Suprapubic skin (tissue), 4 donors: ENCODE measurements around the gene OSBPL8. TPM values are rescaled to one million over a fixed set of nuclear protein-coding genes. Genes with fewer than 3 reads are reported as not detected.

Experiments used
- DNase-seq, 2 donors: peaks; one replicate each; pipeline ENCODE4 v3.0.0-alpha.2; 2019; ENCODE audit warnings: low spot score in 2 of 2
- H3K27ac ChIP-seq: fragments of 200-600 bp; sonication (generic); one replicate; pipeline ENCODE4 v1.5.1; 2019
- H3K27me3 ChIP-seq: fragments of 200-600 bp; sonication (generic); one replicate; pipeline ENCODE4 v1.5.1; 2019
- H3K36me3 ChIP-seq: fragments of 200-600 bp; sonication (generic); one replicate; pipeline ENCODE4 v1.5.1; 2019
- H3K4me1 ChIP-seq: fragments of 200-600 bp; sonication (generic); one replicate; pipeline ENCODE4 v1.5.1; 2019
- H3K4me3 ChIP-seq: fragments of 200-600 bp; sonication (generic); one replicate; pipeline ENCODE4 v1.5.1; 2019; ENCODE audit warnings: mild to moderate bottlenecking
- H3K9me3 ChIP-seq: fragments of 200-600 bp; sonication (generic); one replicate; pipeline ENCODE4 v1.5.1; 2019
- CTCF ChIP-seq, 2 donors: fragments of 200-600 bp in 1 of 2; fragments of 450-650 bp in 1 of 2; sonication (generic) in 1 of 2; IDR thresholded peaks; one replicate each; pipeline ENCODE4 v1.5.1; 2016 to 2019; ENCODE audit warnings: antibody characterized with exemption in 2 of 2, mild to moderate bottlenecking in 1 of 2, moderate library complexity in 1 of 2
- EP300 ChIP-seq: sonication (generic); formaldehyde crosslinking; IDR thresholded peaks from one replicate; pipeline ENCODE4 v1.6.1; 2017; ENCODE audit warnings: antibody characterized with exemption
- POLR2A ChIP-seq, 2 donors: fragments of 450-650 bp; IDR thresholded peaks; one replicate each; pipeline ENCODE4 v1.6.1; 2017; ENCODE audit warnings: antibody characterized with exemption in 2 of 2, mild to moderate bottlenecking in 2 of 2, moderate library complexity in 2 of 2
- POLR2AphosphoS5 ChIP-seq, 3 donors: sonication (generic); formaldehyde crosslinking; IDR thresholded peaks; one replicate each; pipeline ENCODE4 v1.6.1; 2017; ENCODE audit warnings: antibody characterized with exemption in 3 of 3
- WGBS: methylation state at CpG from one replicate; pipeline ENCODE4 v1.1.5; 2018; 5-methylcytosine and 5-hydroxymethylcytosine counted together
- total RNA-seq, 4 donors: library from RNA; depleted of rRNA; stranded (reverse); fragments of >200 nt; gene quantifications; one replicate each; pipeline ENCODE4 v1.1.0, GENCODE V29; 2016

Gene OSBPL8
- total RNA-seq, 4 donors from 2014 or later = 73.1 to 116 (median 87.4) TPM

- H3K4me1 ChIP-seq = peaks cover 26% of the 10 kb centered on the region
Observed at GRCh38 chr12:76549131-76549530, 10.4 kb downstream of the OSBPL8 start.

GRCh38 chr12:76548222-76548837, 11.2 kb downstream of the OSBPL8 start:
- Histone ChIP-seq H3K4me3 (no peak overlapping the region), H3K36me3 (no peaks in the 10 kb centered on the region), H3K27ac (no peak overlapping the region), H3K27me3 (no peaks in the 10 kb centered on the region), H3K4me1 (peaks cover 29% of the 10 kb centered on the region), H3K9me3 (no peaks in the 10 kb centered on the region)
- TF ChIP-seq CTCF (IDR thresholded peaks at IDR 0.05) (no peak), POLR2A (IDR thresholded peaks at IDR 0.05) (no peak), POLR2AphosphoS5 (IDR thresholded peaks at IDR 0.05) (no peak), EP300 (no peak)
- no peak for DNase-seq
- 74% methylated on average over 3 of the region's 3 CpGs for WGBS

More at GRCh38 chr12:76549131-76549530, 10.4 kb downstream of the OSBPL8 start:
- Histone ChIP-seq H3K9me3 (no peaks in the 10 kb centered on the region), H3K36me3 (no peaks in the 10 kb centered on the region), H3K27me3 (no peaks in the 10 kb centered on the region), H3K27ac (no peak overlapping the region), H3K4me3 (no peak overlapping the region)
- 80% methylated on average over 4 of the region's 4 CpGs for WGBS
- TF ChIP-seq CTCF (IDR thresholded peaks at IDR 0.05) (no peak), POLR2A (IDR thresholded peaks at IDR 0.05) (no peak), EP300 (no peak), POLR2AphosphoS5 (IDR thresholded peaks at IDR 0.05) (no peak)
- no peak for DNase-seq

GRCh38 chr12:76547526-76547925, 12.0 kb downstream of the OSBPL8 start:
- no peak for TF ChIP-seq EP300
- no peak for TF ChIP-seq CTCF (IDR thresholded peaks at IDR 0.05)
- TF ChIP-seq POLR2A (IDR thresholded peaks at IDR 0.05) = no peak
- TF ChIP-seq POLR2AphosphoS5 (IDR thresholded peaks at IDR 0.05) = no peak
- Histone ChIP-seq H3K36me3 (no peaks in the 10 kb centered on the region), H3K27ac (no peak overlapping the region), H3K4me3 (no peak overlapping the region), H3K4me1 (peaks cover 26% of the 10 kb centered on the region), H3K9me3 (no peaks in the 10 kb centered on the region), H3K27me3 (no peaks in the 10 kb centered on the region)
- 53% methylated on average over 1 of the region's 1 CpG for WGBS
- no peak for DNase-seq

- H3K4me1 ChIP-seq = peaks cover 24% of the 10 kb centered on the region
- no peak for DNase-seq
- H3K9me3 ChIP-seq = no peaks in the 10 kb centered on the region
- no peak overlapping the region for H3K4me3 ChIP-seq
- no peak for TF ChIP-seq POLR2A (IDR thresholded peaks at IDR 0.05)
- no peak for TF ChIP-seq EP300
- TF ChIP-seq POLR2AphosphoS5 (IDR thresholded peaks at IDR 0.05) = no peak
- TF ChIP-seq CTCF (IDR thresholded peaks at IDR 0.05) = no peak
- 31% methylated on average over 3 of the region's 3 CpGs for WGBS
- H3K27me3 ChIP-seq = no peaks in the 10 kb centered on the region
- no peaks in the 10 kb centered on the region for H3K36me3 ChIP-seq
- H3K27ac ChIP-seq = no peak overlapping the region
Observed at GRCh38 chr12:76546889-76547288, 12.7 kb downstream of the OSBPL8 start.

- Histone ChIP-seq H3K9me3 (no peaks in the 10 kb centered on the region), H3K27ac (no peak overlapping the region), H3K4me3 (no peak overlapping the region), H3K36me3 (no peaks in the 10 kb centered on the region), H3K4me1 (peaks cover 24% of the 10 kb centered on the region), H3K27me3 (no peaks in the 10 kb centered on the region)
- 79% methylated on average over 1 of the region's 1 CpG for WGBS
- DNase-seq = no peak
- TF ChIP-seq CTCF (IDR thresholded peaks at IDR 0.05) = no peak
- TF ChIP-seq POLR2A (IDR thresholded peaks at IDR 0.05) = no peak
- no peak for TF ChIP-seq POLR2AphosphoS5 (IDR thresholded peaks at IDR 0.05)
- no peak for TF ChIP-seq EP300
Observed at GRCh38 chr12:76545486-76545885, 14.1 kb downstream of the OSBPL8 start.
